Chondrocyte (in vitro differentiated cells): ENCODE data around the gene SLC5A11. TPM values are rescaled to one million over a fixed set of nuclear protein-coding genes. Genes with fewer than 3 reads are reported as not detected.

Experiments
- DNase-seq: peaks from one replicate; pipeline ENCODE4 v3.0.0; 2021; ENCODE audit warnings: mixed read lengths, low spot score
- H3K27ac Mint-ChIP-seq: one replicate; pipeline ENCODE4 v1.8.0; 2021; ENCODE audit warnings: mild to moderate bottlenecking, moderate library complexity, mixed read lengths; ENCODE audit not compliant: unreplicated experiment
- H3K27me3 Mint-ChIP-seq: 2 replicates; pipeline ENCODE4 v1.8.0; 2021; ENCODE audit warnings: low read depth, mixed read lengths
- H3K36me3 Mint-ChIP-seq: 2 replicates; pipeline ENCODE4 v1.8.0; 2021; ENCODE audit warnings: low read depth, mixed read lengths
- H3K4me1 Mint-ChIP-seq: 2 replicates; pipeline ENCODE4 v1.8.0; 2021; ENCODE audit warnings: low read depth, mild to moderate bottlenecking, mixed read lengths
- H3K4me3 Mint-ChIP-seq: one replicate; pipeline ENCODE4 v1.8.0; 2021; ENCODE audit warnings: mild to moderate bottlenecking, moderate library complexity, mixed read lengths; ENCODE audit not compliant: unreplicated experiment
- H3K9me3 Mint-ChIP-seq: 2 replicates; pipeline ENCODE4 v1.8.0; 2021; ENCODE audit warnings: low read depth, mixed read lengths
- CTCF ChIP-seq: fragments of 200-600 bp; sonication (generic); IDR thresholded peaks from 2 replicates; pipeline ENCODE4 v1.5.0; 2021; ENCODE audit warnings: antibody characterized with exemption, mild to moderate bottlenecking, moderate library complexity
- total RNA-seq: library from RNA; stranded (reverse); gene quantifications from 3 replicates; pipeline ENCODE4 v1.2.1, GENCODE V29; 2021

The SLC5A11 gene
- total RNA-seq, 1 donor from 2014 or later: not detected

- H3K27ac Mint-ChIP-seq: no peak overlapping the region
- H3K27me3 Mint-ChIP-seq: no peaks in the 10 kb centered on the region
Observed at GRCh38 chr16:24925163-24925562, 79.4 kb downstream of the SLC5A11 start.

GRCh38 chr16:24929409-24929808, 83.6 kb downstream of the SLC5A11 start:
- H3K27me3 Mint-ChIP-seq: no peaks in the 10 kb centered on the region
- H3K9me3 Mint-ChIP-seq: no peaks in the 10 kb centered on the region
- H3K27ac Mint-ChIP-seq: no peak overlapping the region
- no peak for DNase-seq
- H3K4me1 Mint-ChIP-seq: no peaks in the 10 kb centered on the region
- no peak for TF ChIP-seq CTCF
- peaks cover 29% of the 10 kb centered on the region for H3K36me3 Mint-ChIP-seq
- H3K4me3 Mint-ChIP-seq: no peak overlapping the region

More at GRCh38 chr16:24925163-24925562, 79.4 kb downstream of the SLC5A11 start:
- DNase-seq: no peak
- no peak overlapping the region for H3K4me3 Mint-ChIP-seq
- no peaks in the 10 kb centered on the region for H3K4me1 Mint-ChIP-seq
- no peaks in the 10 kb centered on the region for H3K9me3 Mint-ChIP-seq
- no peak for TF ChIP-seq CTCF
- H3K36me3 Mint-ChIP-seq: peaks cover 20% of the 10 kb centered on the region

- no peaks in the 10 kb centered on the region for H3K9me3 Mint-ChIP-seq
- no peaks in the 10 kb centered on the region for H3K4me1 Mint-ChIP-seq
- DNase-seq: no peak
- H3K27me3 Mint-ChIP-seq: no peaks in the 10 kb centered on the region
- no peak overlapping the region for H3K27ac Mint-ChIP-seq
- H3K36me3 Mint-ChIP-seq: peaks cover 36% of the 10 kb centered on the region
- TF ChIP-seq CTCF: no peak
- no peak overlapping the region for H3K4me3 Mint-ChIP-seq
Observed at GRCh38 chr16:24930440-24930839, 84.7 kb downstream of the SLC5A11 start.

GRCh38 chr16:24931091-24931490, 85.3 kb downstream of the SLC5A11 start:
- Mint-ChIP-seq H3K36me3 (peaks cover 41% of the 10 kb centered on the region), H3K4me3 (no peak overlapping the region)

GRCh38 chr16:24935336-24935735, 89.6 kb downstream of the SLC5A11 start:
- Mint-ChIP-seq H3K36me3 (peaks cover 40% of the 10 kb centered on the region), H3K9me3 (no peaks in the 10 kb centered on the region), H3K27ac (no peak overlapping the region), H3K4me1 (no peaks in the 10 kb centered on the region), H3K4me3 (no peak overlapping the region), H3K27me3 (no peaks in the 10 kb centered on the region)
- TF ChIP-seq CTCF: no peak
- DNase-seq: no peak

More at GRCh38 chr16:24931091-24931490, 85.3 kb downstream of the SLC5A11 start:
- TF ChIP-seq CTCF: no peak
- no peak for DNase-seq
- Mint-ChIP-seq H3K9me3 (no peaks in the 10 kb centered on the region), H3K27ac (no peak overlapping the region), H3K4me1 (no peaks in the 10 kb centered on the region), H3K27me3 (no peaks in the 10 kb centered on the region)
